PC-3 (cell line): ENCODE results near the gene SMG7. TPM values are rescaled to one million over a fixed set of nuclear protein-coding genes. Genes with fewer than 3 reads are reported as not detected.

Source experiments
- ATAC-seq: fragments of 200-7000 bp; cut with Tn5 transposase; 2 replicates; pipeline ENCODE4 v1.9.1; 2020; ENCODE audit warnings: mild to moderate bottlenecking, moderate library complexity
- BruUV-seq: library from RNA; stranded (reverse); fragments of 400-500 nt; replicated peaks from 2 replicates; lab custom pipeline; 2021; lab: Mats Ljungman, UMichigan
- CTCF ChIA-PET: fragments of 300-600 bp; sonication (Branson Sonifier 250); formaldehyde crosslinking; loops from one replicate; lab custom pipeline; 2022; ENCODE audit warnings: antibody characterized with exemption; lab: Charles Lee
- POLR2A ChIA-PET: fragments of 300-600 bp; sonication (Branson Sonifier 250); formaldehyde crosslinking; loops from one replicate; lab custom pipeline; 2022; ENCODE audit warnings: antibody characterized with exemption; ENCODE audit not compliant: unreplicated experiment; lab: Charles Lee
- DNase-seq: peaks from one replicate; pipeline ENCODE4 v3.0.0-alpha.2; 2015
- H2AFZ ChIP-seq: fragments of 300-600 bp; sonication (generic); 2 replicates; pipeline ENCODE4 v1.6.0; 2016; ENCODE audit warnings: antibody characterized with exemption, low read length
- H3F3A ChIP-seq: fragments of 300-600 bp; sonication (generic); one replicate; pipeline ENCODE4 v1.6.0; 2017; ENCODE audit warnings: antibody characterized with exemption, low read length, control low read depth, mild to moderate bottlenecking; ENCODE audit not compliant: unreplicated experiment
- H3K27ac ChIP-seq: fragments of 300-600 bp; sonication (generic); 2 replicates; pipeline ENCODE4 v1.5.1; 2016; ENCODE audit warnings: mild to moderate bottlenecking, low read length
- H3K27me3 ChIP-seq: fragments of 300-600 bp; sonication (generic); 2 replicates; pipeline ENCODE4 v1.6.1; 2016; ENCODE audit warnings: low read length, mixed read lengths
- H3K36me3 ChIP-seq: fragments of 300-600 bp; sonication (generic); 2 replicates; pipeline ENCODE4 v1.6.1; 2016; ENCODE audit warnings: low read depth, mixed run types, low read length, mixed read lengths
- H3K4me1 ChIP-seq: fragments of 300-600 bp; sonication (generic); 2 replicates; pipeline ENCODE4 v1.5.1; 2016; ENCODE audit warnings: low read length; ENCODE audit not compliant: insufficient read depth
- H3K4me2 ChIP-seq: fragments of 300-600 bp; sonication (generic); 2 replicates; pipeline ENCODE4 v1.6.0; 2016; ENCODE audit warnings: low read length
- H3K4me3 ChIP-seq: fragments of 300-600 bp; sonication (generic); 2 replicates; pipeline ENCODE4 v1.5.1; 2016; ENCODE audit warnings: mild to moderate bottlenecking, low read length, mixed read lengths
- H3K79me2 ChIP-seq: fragments of 300-600 bp; sonication (generic); 2 replicates; pipeline ENCODE4 v1.6.1; 2017; ENCODE audit warnings: low read length, mixed read lengths
- H3K9ac ChIP-seq: fragments of 300-600 bp; sonication (generic); 2 replicates; pipeline ENCODE4 v1.6.0; 2016; ENCODE audit warnings: mild to moderate bottlenecking, low read length
- H3K9me2 ChIP-seq: fragments of 300-600 bp; sonication (generic); replicated peaks from 2 replicates; pipeline ENCODE4 v1.6.1; 2016; ENCODE audit warnings: mixed run types, low read length, mixed read lengths
- H3K9me3 ChIP-seq: fragments of 300-600 bp; sonication (generic); 2 replicates; pipeline ENCODE4 v1.6.1; 2016; ENCODE audit warnings: low read length, mixed read lengths
- H4K20me1 ChIP-seq: fragments of 300-600 bp; sonication (generic); 2 replicates; pipeline ENCODE4 v1.6.1; 2016; ENCODE audit warnings: low read length, mixed read lengths
- EZH2 ChIP-seq: fragments of 300-600 bp; sonication (generic); IDR thresholded peaks from one replicate; pipeline ENCODE4 v1.6.1; 2017; ENCODE audit warnings: antibody characterized with exemption, mild to moderate bottlenecking, low read length; ENCODE audit not compliant: unreplicated experiment
- EZH2phosphoT487 ChIP-seq: fragments of 300-600 bp; sonication (generic); IDR thresholded peaks from 2 replicates; pipeline ENCODE4 v1.6.1; 2018; ENCODE audit warnings: mild to moderate bottlenecking, antibody characterized with exemption, low read length, borderline replicate concordance
- intact Hi-C: fragments of 100-400 bp; cut with micrococcal nuclease; formaldehyde crosslinking; loops from 2 replicates; pipeline ENCODE4 v1.9.0; 2023
- total RNA-seq: library from RNA; depleted of rRNA; stranded (reverse); fragments of >200 nt; gene quantifications from 2 replicates; pipeline ENCODE4 v1.2.3, GENCODE V29; 2014
- TF ChIP-seq, protein P1 (sequence below): fragments of 300-600 bp; sonication (generic); conservative IDR thresholded peaks from 2 replicates; pipeline ENCODE4 v1.5.1; 2017; ENCODE audit warnings: antibody characterized with exemption, low read depth, mild to moderate bottlenecking, low read length

Gene SMG7
- total RNA-seq, 1 experiment from 2014 or later: 25.5 TPM

DNA sequence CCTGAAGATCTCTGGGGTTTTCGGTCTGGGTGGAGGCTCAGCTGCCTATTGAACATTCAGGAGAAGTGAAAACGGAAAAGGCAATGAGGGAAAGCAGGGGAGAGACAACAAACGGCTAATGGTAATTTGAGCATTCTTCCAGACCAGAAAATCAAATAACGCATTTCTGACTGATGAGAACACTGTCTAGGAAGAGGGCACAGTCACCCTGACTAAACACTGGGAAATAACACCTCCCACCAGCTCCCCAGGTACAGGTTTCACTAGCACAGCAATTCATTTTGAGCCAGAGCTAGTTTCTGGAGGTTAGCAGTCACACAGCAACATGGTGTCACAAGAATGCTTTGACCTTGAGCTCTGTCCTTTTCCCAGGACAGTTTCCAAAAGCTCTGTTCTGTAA is 96.8 kb downstream of the SMG7 start:
- CTCF ChIA-PET: no interaction called here

DNA sequence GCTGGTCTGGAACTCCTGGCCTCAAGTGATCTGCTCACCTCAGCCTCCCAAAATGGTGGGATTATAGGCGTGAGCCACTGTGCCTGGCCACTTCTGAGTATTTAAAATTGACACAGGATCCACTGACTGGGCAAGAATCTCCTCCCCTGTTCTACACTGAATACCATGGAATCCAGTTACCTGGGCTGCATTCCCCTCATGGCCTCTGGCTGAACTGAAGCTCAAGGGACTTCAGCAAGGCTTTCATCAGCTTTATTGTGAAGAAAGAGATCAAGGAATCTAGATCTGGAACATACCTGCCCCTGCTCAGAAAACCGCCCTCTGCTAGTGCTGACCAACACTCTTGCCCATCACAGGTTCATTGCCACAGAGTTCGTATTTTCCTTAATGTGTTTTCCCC is 97.5 kb downstream of the SMG7 start:
- Histone ChIP-seq H3K9me3 (no peaks in the 10 kb centered on the region), H3K79me2 (peaks cover 14% of the 10 kb centered on the region; the same call in 1 of the 2 replicates), H4K20me1 (no peaks in the 10 kb centered on the region), H3K27me3 (no peaks in the 10 kb centered on the region), H3K9me2 (no peaks in the 10 kb centered on the region), H2AFZ (no peak overlapping the region), H3K9ac (no peak overlapping the region), H3K4me2 (no peak overlapping the region), H3K4me3 (no peak overlapping the region), H3F3A (peaks cover 6% of the 10 kb centered on the region), H3K27ac (peak overlapping the region; percentile 82; the same call in 1 of the 2 replicates), H3K4me1 (peaks cover 34% of the 10 kb centered on the region), H3K36me3 (no peaks in the 10 kb centered on the region)
- BruUV-seq: no TSS peak
- CTCF ChIA-PET: no interaction called here
- DNase-seq (no peak), ATAC-seq (no peak)
- TF ChIP-seq EZH2 (no peak), EZH2phosphoT487 (no peak)
- TF ChIP-seq, protein P1, sequence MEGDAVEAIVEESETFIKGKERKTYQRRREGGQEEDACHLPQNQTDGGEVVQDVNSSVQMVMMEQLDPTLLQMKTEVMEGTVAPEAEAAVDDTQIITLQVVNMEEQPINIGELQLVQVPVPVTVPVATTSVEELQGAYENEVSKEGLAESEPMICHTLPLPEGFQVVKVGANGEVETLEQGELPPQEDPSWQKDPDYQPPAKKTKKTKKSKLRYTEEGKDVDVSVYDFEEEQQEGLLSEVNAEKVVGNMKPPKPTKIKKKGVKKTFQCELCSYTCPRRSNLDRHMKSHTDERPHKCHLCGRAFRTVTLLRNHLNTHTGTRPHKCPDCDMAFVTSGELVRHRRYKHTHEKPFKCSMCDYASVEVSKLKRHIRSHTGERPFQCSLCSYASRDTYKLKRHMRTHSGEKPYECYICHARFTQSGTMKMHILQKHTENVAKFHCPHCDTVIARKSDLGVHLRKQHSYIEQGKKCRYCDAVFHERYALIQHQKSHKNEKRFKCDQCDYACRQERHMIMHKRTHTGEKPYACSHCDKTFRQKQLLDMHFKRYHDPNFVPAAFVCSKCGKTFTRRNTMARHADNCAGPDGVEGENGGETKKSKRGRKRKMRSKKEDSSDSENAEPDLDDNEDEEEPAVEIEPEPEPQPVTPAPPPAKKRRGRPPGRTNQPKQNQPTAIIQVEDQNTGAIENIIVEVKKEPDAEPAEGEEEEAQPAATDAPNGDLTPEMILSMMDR: no peak
- intact Hi-C loops: no loop called here
- POLR2A ChIA-PET: interaction anchor here (0.5 kb wide), 1 partner anchor 62 kb away, joined by 19 read pairs; no protein-coding TSS in a partner anchor

More for the DNA sequence above, 96.8 kb downstream of the SMG7 start:
- Histone ChIP-seq H3K4me1 (peaks cover 34% of the 10 kb centered on the region), H3K9ac (peak overlapping the region; percentile 18; the same call in 1 of the 2 replicates), H3K9me3 (no peaks in the 10 kb centered on the region), H3K4me3 (peak overlapping the region; percentile 45; the same call in 1 of the 2 replicates), H3K4me2 (peak overlapping the region; percentile 80), H3K9me2 (no peaks in the 10 kb centered on the region), H3K27ac (peak overlapping the region; percentile 82), H3K79me2 (peaks cover 14% of the 10 kb centered on the region; the same call in 1 of the 2 replicates), H3K36me3 (no peaks in the 10 kb centered on the region), H3F3A (peaks cover 6% of the 10 kb centered on the region), H4K20me1 (no peaks in the 10 kb centered on the region), H2AFZ (no peak overlapping the region), H3K27me3 (no peaks in the 10 kb centered on the region)
- DNase-seq (peak; percentile 82), ATAC-seq (peak; percentile 82)
- TF ChIP-seq EZH2phosphoT487: no peak
- TF ChIP-seq, protein P1: no peak
- no peak for TF ChIP-seq EZH2
- intact Hi-C loops: no loop called here
- POLR2A ChIA-PET: interaction anchor here (0.5 kb wide), 2 partner anchors 62 to 68 kb away, joined by 3 to 19 read pairs; no protein-coding TSS in a partner anchor
- no TSS peak for BruUV-seq

DNA sequence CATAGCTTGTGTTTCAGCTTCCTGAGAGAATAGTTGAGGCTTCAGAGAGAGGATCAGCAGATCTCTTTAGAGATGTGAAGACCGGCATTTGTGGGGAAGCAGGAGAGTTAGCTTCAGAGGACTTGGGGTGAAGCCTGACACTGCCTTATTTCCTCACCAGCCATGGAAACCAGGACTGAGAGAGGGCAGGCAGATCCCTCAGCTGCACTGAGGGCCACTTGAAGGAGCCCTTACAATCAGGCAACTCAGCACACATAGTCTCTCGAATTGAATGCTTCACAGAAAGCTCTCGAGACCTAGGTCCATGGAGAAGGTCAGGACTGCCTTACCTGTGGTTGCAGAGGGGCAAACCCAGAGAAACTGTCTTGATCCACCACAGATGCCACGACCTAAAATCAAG is 98.2 kb downstream of the SMG7 start:
- TF ChIP-seq EZH2phosphoT487 (no peak), EZH2 (no peak)
- TF ChIP-seq, protein P1: no peak
- Histone ChIP-seq H2AFZ (no peak overlapping the region), H3K4me1 (peaks cover 34% of the 10 kb centered on the region), H3K9me2 (no peaks in the 10 kb centered on the region), H3K4me2 (no peak overlapping the region), H3K27me3 (no peaks in the 10 kb centered on the region), H3K27ac (no peak overlapping the region), H3K9ac (no peak overlapping the region), H3K9me3 (no peaks in the 10 kb centered on the region), H4K20me1 (no peaks in the 10 kb centered on the region), H3F3A (peaks cover 6% of the 10 kb centered on the region), H3K79me2 (peaks cover 14% of the 10 kb centered on the region; the same call in 1 of the 2 replicates), H3K36me3 (no peaks in the 10 kb centered on the region), H3K4me3 (no peak overlapping the region)
- no TSS peak for BruUV-seq
- ChIA-PET POLR2A (interaction anchor here (0.6 kb wide), 1 partner anchor 37 kb away, joined by 4 read pairs; no protein-coding TSS in a partner anchor), CTCF (no interaction called here)
- DNase-seq (no peak), ATAC-seq (no peak)
- intact Hi-C loops: no loop called here
